HEK293T (cell line): ENCODE results near the gene RBPMS2.

Experiments used
- ARNT ChIP-seq: fragments of 450-650 bp; IDR thresholded peaks from 2 replicates; pipeline ENCODE4 v1.6.1; 2017; ENCODE audit warnings: mild to moderate bottlenecking
- BHLHE40 ChIP-seq: fragments of 450-650 bp; IDR thresholded peaks from 2 replicates; pipeline ENCODE4 v1.6.1; 2016; ENCODE audit warnings: mild to moderate bottlenecking, moderate library complexity, borderline replicate concordance
- CTBP1 ChIP-seq: fragments of 450-650 bp; IDR thresholded peaks from 2 replicates; pipeline ENCODE4 v1.6.1; 2016; ENCODE audit warnings: borderline replicate concordance
- ELF4 ChIP-seq: fragments of 450-650 bp; IDR thresholded peaks from 2 replicates; pipeline ENCODE4 v1.6.1; 2017; ENCODE audit warnings: antibody characterized with exemption
- FOXA1 ChIP-seq: fragments of 450-650 bp; IDR thresholded peaks from 2 replicates; pipeline ENCODE4 v1.6.1; 2016; ENCODE audit warnings: mild to moderate bottlenecking
- FOXK2 ChIP-seq: fragments of 450-650 bp; IDR thresholded peaks from 2 replicates; pipeline ENCODE4 v1.6.1; 2016; ENCODE audit warnings: mild to moderate bottlenecking
- FOXM1 ChIP-seq: fragments of 450-650 bp; IDR thresholded peaks from 2 replicates; pipeline ENCODE4 v1.6.1; 2017; ENCODE audit warnings: mild to moderate bottlenecking, borderline replicate concordance
- HDGF ChIP-seq: fragments of 450-650 bp; IDR thresholded peaks from 2 replicates; pipeline ENCODE4 v1.6.1; 2017; ENCODE audit warnings: antibody characterized with exemption, borderline replicate concordance
- LEF1 ChIP-seq: fragments of 450-650 bp; IDR thresholded peaks from 2 replicates; pipeline ENCODE4 v1.6.1; 2017; ENCODE audit warnings: mild to moderate bottlenecking, borderline replicate concordance
- SP1 ChIP-seq: fragments of 450-650 bp; IDR thresholded peaks from 2 replicates; pipeline ENCODE4 v1.6.1; 2017
- SUZ12 ChIP-seq: fragments of 450-650 bp; IDR thresholded peaks from 2 replicates; pipeline ENCODE4 v1.6.1; 2016; ENCODE audit warnings: mild to moderate bottlenecking
- ZNF384 ChIP-seq: fragments of 450-650 bp; IDR thresholded peaks from 2 replicates; pipeline ENCODE4 v1.6.1; 2016
- TF ChIP-seq, protein P1 (sequence below): fragments of 450-650 bp; IDR thresholded peaks from 2 replicates; pipeline ENCODE4 v1.6.1; 2016

DNA sequence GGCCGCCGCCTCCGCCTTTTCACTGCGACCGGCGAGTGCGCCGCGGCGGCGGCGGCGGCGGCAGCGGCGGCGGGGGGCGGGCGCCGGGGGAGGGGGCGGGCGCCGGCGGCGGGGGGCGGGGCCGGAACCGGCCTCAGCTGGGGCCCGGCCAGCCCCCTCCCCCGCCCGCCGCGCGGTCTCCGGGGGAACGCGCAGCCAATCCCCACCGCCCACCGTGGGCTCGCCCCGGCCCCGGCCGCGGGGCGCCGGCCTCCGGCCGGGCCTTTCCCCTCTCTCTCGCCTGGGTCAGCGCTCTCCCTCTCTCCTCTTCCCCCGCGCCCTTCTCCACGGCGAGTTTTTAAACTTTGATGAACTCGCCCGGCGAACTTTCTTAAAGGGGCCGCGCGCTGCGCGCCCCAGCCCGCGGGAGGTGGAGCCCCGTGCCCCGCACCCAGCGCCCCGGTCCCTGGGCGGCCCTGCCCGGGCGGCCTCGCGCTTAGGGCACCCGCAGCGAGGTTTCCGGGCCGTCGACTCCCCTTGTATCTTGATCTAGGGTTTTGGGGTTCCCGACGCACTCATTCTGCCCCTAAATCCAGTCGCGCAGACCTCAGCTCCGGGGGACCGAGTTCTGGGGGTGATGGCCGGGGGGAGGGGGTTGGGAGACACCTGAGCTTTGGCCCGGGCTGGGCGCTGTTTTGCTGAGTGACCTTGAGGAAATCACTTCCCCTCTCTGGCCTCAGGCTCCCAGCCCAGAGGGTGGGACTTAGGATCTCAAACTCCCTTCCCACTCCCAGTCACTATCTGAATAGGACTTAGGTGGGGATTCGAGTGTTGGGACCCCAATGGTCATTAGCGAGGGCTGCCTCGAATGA, at the start of gene RBPMS2:
- TF ChIP-seq ELF4 (no peak), ZNF384 (no peak), FOXM1 (no peak), ARNT (no peak), HDGF (no peak), FOXA1 (no peak), BHLHE40 (no peak), SP1 (no peak), LEF1 (no peak), CTBP1 (no peak), SUZ12 (no peak), FOXK2 (no peak)
- TF ChIP-seq, protein P1, sequence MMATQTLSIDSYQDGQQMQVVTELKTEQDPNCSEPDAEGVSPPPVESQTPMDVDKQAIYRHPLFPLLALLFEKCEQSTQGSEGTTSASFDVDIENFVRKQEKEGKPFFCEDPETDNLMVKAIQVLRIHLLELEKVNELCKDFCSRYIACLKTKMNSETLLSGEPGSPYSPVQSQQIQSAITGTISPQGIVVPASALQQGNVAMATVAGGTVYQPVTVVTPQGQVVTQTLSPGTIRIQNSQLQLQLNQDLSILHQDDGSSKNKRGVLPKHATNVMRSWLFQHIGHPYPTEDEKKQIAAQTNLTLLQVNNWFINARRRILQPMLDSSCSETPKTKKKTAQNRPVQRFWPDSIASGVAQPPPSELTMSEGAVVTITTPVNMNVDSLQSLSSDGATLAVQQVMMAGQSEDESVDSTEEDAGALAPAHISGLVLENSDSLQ = no peak
